Heart right ventricle (tissue), 16 donors: ENCODE measurements around the gene RNF130. TPM values are rescaled to one million over a fixed set of nuclear protein-coding genes. Genes with fewer than 3 reads are reported as not detected.

Experiments used
- ATAC-seq, 8 donors: fragments of 200-7000 bp; cut with Tn5 transposase; one replicate each; pipeline ENCODE4 v1.9.1; 2020; ENCODE audit warnings: mild to moderate bottlenecking in 8 of 8, moderate library complexity in 8 of 8, moderate number of reproducible peaks in 1 of 8
- DNase-seq, 2 donors: peaks; one replicate each; pipeline ENCODE4 v3.0.0-alpha.2; 2020
- H3K27ac ChIP-seq, 10 donors: fragments of 200-600 bp; sonication (generic) in 2 of 10; one replicate each; pipeline versions ENCODE4 v1.5.0 to v1.8.0; 2020 to 2022; ENCODE audit warnings: mild to moderate bottlenecking in 3 of 10
- H3K27me3 ChIP-seq, 7 donors: fragments of 200-600 bp; one replicate each; pipeline ENCODE4 v1.8.0; 2021 to 2022; ENCODE audit warnings: mild to moderate bottlenecking in 2 of 7
- H3K36me3 ChIP-seq, 9 donors: fragments of 200-600 bp; sonication (generic) in 1 of 9; one replicate each; pipeline versions ENCODE4 v1.5.0 to v1.8.0; 2020 to 2022; ENCODE audit warnings: mild to moderate bottlenecking in 2 of 9
- H3K4me1 ChIP-seq, 9 donors: fragments of 200-600 bp; sonication (generic) in 1 of 9; one replicate each; pipeline versions ENCODE4 v1.5.0 to v1.8.0; 2020 to 2022; ENCODE audit warnings: mild to moderate bottlenecking in 4 of 9
- H3K4me3 ChIP-seq, 10 donors: fragments of 200-600 bp; sonication (generic) in 2 of 10; one replicate each; pipeline versions ENCODE4 v1.5.0 to v1.8.0; 2020 to 2022; ENCODE audit warnings: mild to moderate bottlenecking in 7 of 10, moderate library complexity in 2 of 10
- H3K9me3 ChIP-seq, 11 donors: fragments of 200-600 bp in 10 of 11; sonication (generic) in 2 of 11; one replicate each; pipeline versions ENCODE4 v1.5.0 to v1.8.0; 2013 to 2022; ENCODE audit warnings: mild to moderate bottlenecking in 2 of 11, control low read depth in 1 of 11, moderate library complexity in 1 of 11
- WGBS, 2 donors: extraction: QIAGEN DNeasy Blood & Tissue Kit; methylation state at CpG; one replicate each; pipeline ENCODE4 v1.1.7; 2013; ENCODE audit warnings: inconsistent platforms in 1 of 2; 5-methylcytosine and 5-hydroxymethylcytosine counted together
- intact Hi-C, 10 donors: fragments of 100-400 bp; cut with DNase I; formaldehyde crosslinking; loops; one replicate each; pipeline versions ENCODE4 v1.11.1 to v1.14.2; 2022
- polyA plus RNA-seq, 2 donors: library from polyadenylated mRNA; stranded (reverse); fragments of 200-250 nt; gene quantifications; one replicate each; pipeline ENCODE4 v1.2.3, GENCODE V29; 2013
- total RNA-seq, 10 donors: library from RNA; stranded (reverse); fragmentation: NEBNext Ultra II Directional in 3 of 10; extraction: Animal tissue kit (Norgen Biotek cat#: 25700) in 3 of 10; gene quantifications; one replicate each; pipeline versions ENCODE4 v1.2.1 to v1.2.4, GENCODE V29; 2021 to 2023
- TF ChIP-seq, protein P1 (sequence below), 9 donors: fragments of 200-600 bp; sonication (generic) in 2 of 9; IDR thresholded peaks; one replicate each; pipeline versions ENCODE4 v1.5.0 to v1.8.0; 2021 to 2022; ENCODE audit warnings: antibody characterized with exemption in 9 of 9, mild to moderate bottlenecking in 5 of 9, moderate library complexity in 1 of 9
- donor health status: Arrhythmogenic right ventricular cardiomyopathy.
- donor health status: ischemic (EF 13 %, LVEDD 7.1; RV severe dilation, severe dysfunction).
- donor health status: healthy with polysubstance abuse.
- donor health status: DM: no; HTN: yes; CAD: no.
- donor health status: DM: no; HTN: no; CAD: no.
- donor health status: ischemic (EF 25% LVEDD 6.9; RV normal size, moderate dysfunction).
- donor health status: ischemic (EF 25% LVEDD 5.7; RV mildly dilated, moderate dysfunction).
- donor health status: healthy.
- donor health status: DM: yes; HTN: yes; CAD: no.
- donor health status: Ischemic cardiomyopathy.
- donor health status: ischemic (EF 35%, LVEDD 5.7; RV mildly dilated, moderate dysfunction).
- donor health status: nonischemic (EF 11% LVEDD 7.7; RV severe dilation, severe dysfunction).
- donor health status: DM: yes; HTN: yes; CAD: no.
- donor health status: PGD.
- donor health status: ischemic (EF 29% LVEDD 5.4; RV normal size, mild dysfunction).
- donor health status: nonischemic (EF 23%, LVEDD 6.1; RV moderate dilation, normal function).

Gene RNF130
- total and polyA plus RNA-seq, 12 donors, result 21.9 to 55.8 (median 33.2) TPM

GRCh38 chr5:180056153-180056552 lies 15.4 kb downstream of the RNF130 start:
- Histone ChIP-seq H3K4me1 (peaks cover 0 to 19% (median 2%) of the 10 kb centered on the region in 9 donors), H3K27me3 (no peaks in the 10 kb centered on the region), H3K9me3 (no peaks in the 10 kb centered on the region), H3K27ac (no peak overlapping the region), H3K36me3 (no peaks in the 10 kb centered on the region), H3K4me3 (no peak overlapping the region)
- TF ChIP-seq, protein P1, sequence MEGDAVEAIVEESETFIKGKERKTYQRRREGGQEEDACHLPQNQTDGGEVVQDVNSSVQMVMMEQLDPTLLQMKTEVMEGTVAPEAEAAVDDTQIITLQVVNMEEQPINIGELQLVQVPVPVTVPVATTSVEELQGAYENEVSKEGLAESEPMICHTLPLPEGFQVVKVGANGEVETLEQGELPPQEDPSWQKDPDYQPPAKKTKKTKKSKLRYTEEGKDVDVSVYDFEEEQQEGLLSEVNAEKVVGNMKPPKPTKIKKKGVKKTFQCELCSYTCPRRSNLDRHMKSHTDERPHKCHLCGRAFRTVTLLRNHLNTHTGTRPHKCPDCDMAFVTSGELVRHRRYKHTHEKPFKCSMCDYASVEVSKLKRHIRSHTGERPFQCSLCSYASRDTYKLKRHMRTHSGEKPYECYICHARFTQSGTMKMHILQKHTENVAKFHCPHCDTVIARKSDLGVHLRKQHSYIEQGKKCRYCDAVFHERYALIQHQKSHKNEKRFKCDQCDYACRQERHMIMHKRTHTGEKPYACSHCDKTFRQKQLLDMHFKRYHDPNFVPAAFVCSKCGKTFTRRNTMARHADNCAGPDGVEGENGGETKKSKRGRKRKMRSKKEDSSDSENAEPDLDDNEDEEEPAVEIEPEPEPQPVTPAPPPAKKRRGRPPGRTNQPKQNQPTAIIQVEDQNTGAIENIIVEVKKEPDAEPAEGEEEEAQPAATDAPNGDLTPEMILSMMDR (IDR thresholded peaks at IDR 0.05), result no peak
- DNase-seq (no peak), ATAC-seq (no peak)
- intact Hi-C loops, result no loop called here
- WGBS, 2 donors, result 97 to 98% methylated on average over 1 of the region's 1 CpG

- H3K9me3 ChIP-seq, result no peaks in the 10 kb centered on the region
- intact Hi-C loops, result no loop called here
- DNase-seq, result no peak
- no peak overlapping the region for H3K4me3 ChIP-seq
- TF ChIP-seq, protein P1 (IDR thresholded peaks at IDR 0.05), result no peak
- no peak for ATAC-seq
- H3K27ac ChIP-seq, result no peak overlapping the region
- no peaks in the 10 kb centered on the region for H3K36me3 ChIP-seq
- H3K4me1 ChIP-seq, result peaks cover 0 to 31% (median 16%) of the 10 kb centered on the region in 9 donors
- no peaks in the 10 kb centered on the region for H3K27me3 ChIP-seq
- 76 to 82% methylated on average over 6 of the region's 6 CpGs for WGBS, 2 donors
Measured at GRCh38 chr5:180054226-180054625, 17.3 kb downstream of the RNF130 start.

DNA sequence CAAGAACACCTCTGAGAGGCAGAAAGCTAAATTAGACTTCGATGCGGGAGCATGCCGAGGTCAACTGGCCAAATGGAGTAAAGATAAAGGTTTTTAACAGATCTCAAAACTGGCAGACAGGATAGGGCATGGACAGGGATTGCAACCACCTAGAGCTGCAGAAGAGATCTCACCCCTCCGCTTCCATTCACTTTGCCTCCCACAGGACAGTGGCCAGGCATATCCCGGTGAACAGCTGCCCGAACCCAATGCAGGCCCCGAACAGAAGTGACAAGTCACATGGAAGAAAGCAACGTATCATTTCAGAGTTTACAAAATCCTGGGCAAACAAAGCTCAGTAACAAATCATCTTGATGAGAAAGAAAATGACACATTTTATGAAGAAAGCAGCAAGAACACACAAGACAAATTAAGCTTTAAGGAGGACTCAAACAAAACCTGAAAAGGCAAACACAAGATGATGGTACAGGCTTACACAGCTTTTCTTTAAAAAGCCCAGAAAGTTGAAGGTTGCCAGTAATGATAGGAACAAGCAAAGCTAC lies 18.4 kb downstream of the RNF130 start:
- TF ChIP-seq, protein P1 (IDR thresholded peaks at IDR 0.05), result no peak
- Histone ChIP-seq H3K4me3 (no peak overlapping the region), H3K4me1 (peaks cover 3 to 40% (median 27%) of the 10 kb centered on the region in 9 donors), H3K27me3 (no peaks in the 10 kb centered on the region), H3K27ac (no peak overlapping the region), H3K9me3 (no peaks in the 10 kb centered on the region), H3K36me3 (no peaks in the 10 kb centered on the region)
- no peak for ATAC-seq
- intact Hi-C loops, result no loop called here
- WGBS, 2 donors, result 92 to 93% methylated on average over 8 of the region's 8 CpGs
- DNase-seq, result no peak

DNA sequence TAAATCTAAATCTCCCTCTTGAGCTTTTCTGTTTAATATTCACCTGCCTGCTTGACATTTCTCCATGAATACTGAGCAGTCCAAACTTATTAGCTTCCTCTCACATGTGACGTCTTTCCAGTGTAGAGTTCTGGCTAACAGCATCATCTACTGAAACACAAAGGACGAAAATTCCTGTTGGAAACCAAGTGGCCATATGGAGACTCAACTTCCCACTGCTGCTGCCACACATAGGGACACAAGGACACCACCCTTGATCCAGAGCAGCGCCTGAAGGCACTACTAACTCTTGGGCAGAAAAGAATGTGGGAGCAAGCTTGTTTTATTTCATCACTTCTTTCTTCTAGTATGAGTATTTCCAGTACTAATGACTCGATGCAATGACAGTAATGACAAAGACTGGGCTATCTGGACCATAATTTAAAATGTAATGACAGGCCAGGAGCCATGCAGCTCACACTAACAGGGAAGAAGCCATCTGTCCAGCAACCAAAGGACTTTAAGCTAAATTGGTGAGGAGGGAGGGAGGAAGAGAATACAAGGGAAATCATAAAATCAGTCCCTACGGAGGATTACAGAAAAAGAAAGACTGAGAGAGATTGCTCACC lies 19.2 kb downstream of the RNF130 start:
- intact Hi-C loops, result no loop called here
- TF ChIP-seq, protein P1 (IDR thresholded peaks at IDR 0.05), result no peak
- H3K4me1 ChIP-seq, result peaks cover 3 to 49% (median 35%) of the 10 kb centered on the region in 9 donors
- DNase-seq (no peak), ATAC-seq (no peak)
- H3K4me3 ChIP-seq, result no peak overlapping the region
- H3K9me3 ChIP-seq, result no peaks in the 10 kb centered on the region
- 89 to 91% methylated on average over 5 of the region's 5 CpGs for WGBS, 2 donors
- H3K27me3 ChIP-seq, result no peaks in the 10 kb centered on the region
- no peak overlapping the region for H3K27ac ChIP-seq
- no peaks in the 10 kb centered on the region for H3K36me3 ChIP-seq
